CD4-positive, alpha-beta T cell treated with Interferon alpha-2 for 1 hour (primary cell): ENCODE results near the gene LALBA.
"Not testable (repeated sequence)": the region's sequence is repeated elsewhere in the genome, so short reads cannot be mapped to it uniquely, and the experiment has no call there.

Experiments
- DNase-seq, 2 donors: peaks; one replicate each; pipeline ENCODE4 v3.0.0-alpha.2; 2020 to 2022

LALBA gene

DNA sequence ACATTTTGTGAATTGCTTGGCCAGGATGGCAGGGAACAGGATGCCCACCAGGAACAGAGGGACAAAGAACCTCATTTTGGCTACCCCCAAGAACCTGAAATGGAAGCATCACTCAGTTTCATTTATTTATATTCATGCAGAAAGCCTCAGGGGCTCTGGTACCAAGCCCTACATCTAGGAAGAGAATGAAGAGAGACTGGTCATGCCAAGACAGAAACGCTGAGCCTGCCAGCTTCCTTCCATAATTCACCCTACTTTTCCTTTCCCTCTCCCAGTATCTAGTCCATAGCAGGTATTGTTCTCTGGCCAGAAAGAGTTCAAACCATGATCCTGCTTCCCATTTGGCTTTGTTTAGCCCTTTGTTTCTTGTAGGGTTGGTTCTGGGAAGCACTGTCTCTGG, at the start of gene LALBA:
LALBA (minus strand) TSS at position 101 of the 400 bp plus-strand sequence; CDS start at position 75, 26 bp downstream.
- DNase-seq: no peak

- peak; percentile 62 to 78 for DNase-seq
These were observed 48.7 kb upstream of the LALBA start for GRCh38 chr12:48618541-48618940.

DNA sequence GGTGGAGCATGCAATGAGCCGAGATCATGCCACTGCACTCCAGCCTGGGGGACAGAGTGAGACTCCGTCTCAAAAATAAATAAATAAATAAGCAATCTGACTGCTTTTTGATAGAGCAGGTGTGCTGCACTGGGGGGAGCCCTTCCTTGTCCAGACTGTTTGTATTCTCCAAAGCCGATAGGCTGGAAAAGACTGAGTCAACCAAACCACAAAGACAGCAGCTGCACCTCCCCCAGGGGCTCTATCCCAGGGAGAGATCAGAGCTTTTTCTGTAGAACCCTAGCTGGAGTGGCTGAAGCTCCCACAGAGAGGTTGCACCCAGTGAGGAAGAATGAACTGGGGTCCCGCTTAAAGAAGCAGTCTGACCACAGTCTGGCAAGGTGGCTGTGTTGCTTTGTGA, 45.8 kb upstream of the LALBA start:
- no peak for DNase-seq

DNA sequence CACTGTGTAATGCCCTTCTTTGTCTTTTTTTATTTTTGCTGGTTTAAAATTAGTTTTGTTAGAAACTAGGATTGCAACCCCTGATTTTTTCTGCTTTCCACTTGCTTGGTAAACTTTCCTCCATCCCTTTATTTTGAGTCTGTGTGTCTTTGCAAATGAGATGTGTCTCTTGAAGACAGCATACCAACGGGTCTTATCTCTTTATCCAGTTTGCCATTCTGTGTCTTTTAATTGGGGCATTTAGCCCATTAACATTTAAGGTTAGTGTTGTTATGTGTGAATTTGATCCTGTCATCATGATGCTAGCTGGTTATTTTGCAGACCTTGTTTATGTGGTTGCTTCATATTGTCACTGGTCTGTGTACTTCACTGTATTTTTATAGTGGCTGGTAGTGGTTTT, 43.5 kb upstream of the LALBA start:
- no peak for DNase-seq

- DNase-seq: no peak
These were observed 32.5 kb upstream of the LALBA start for GRCh38 chr12:48602192-48602989.

- DNase-seq: no peak
These were observed 31.3 kb upstream of the LALBA start for GRCh38 chr12:48601013-48601756.

- DNase-seq: no peak
These were observed 30.7 kb upstream of the LALBA start for GRCh38 chr12:48600552-48600951.

DNA sequence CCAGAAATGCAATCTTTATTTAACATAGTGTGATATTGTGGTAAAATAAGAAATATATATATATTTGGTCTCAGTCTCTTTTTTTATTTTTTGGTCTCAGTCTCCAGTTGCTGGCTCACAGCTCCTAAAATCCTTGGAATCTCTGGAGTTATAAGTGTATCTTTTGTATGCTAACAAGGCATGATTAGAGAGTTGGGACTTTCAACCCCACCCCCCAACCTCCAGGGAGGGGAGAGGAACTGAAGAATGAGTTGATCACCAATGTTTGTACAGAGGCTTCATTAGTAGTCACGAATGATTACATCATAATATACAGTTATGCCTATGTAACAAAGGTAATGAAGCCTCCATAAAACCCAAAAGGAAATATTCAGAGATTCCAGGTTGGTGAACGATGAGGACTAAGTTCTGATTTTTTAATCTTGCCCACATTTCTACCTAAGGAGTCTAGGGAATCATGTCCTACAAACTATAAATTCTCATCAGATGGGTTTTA, 22.8 kb upstream of the LALBA start:
- DNase-seq: no peak

DNA sequence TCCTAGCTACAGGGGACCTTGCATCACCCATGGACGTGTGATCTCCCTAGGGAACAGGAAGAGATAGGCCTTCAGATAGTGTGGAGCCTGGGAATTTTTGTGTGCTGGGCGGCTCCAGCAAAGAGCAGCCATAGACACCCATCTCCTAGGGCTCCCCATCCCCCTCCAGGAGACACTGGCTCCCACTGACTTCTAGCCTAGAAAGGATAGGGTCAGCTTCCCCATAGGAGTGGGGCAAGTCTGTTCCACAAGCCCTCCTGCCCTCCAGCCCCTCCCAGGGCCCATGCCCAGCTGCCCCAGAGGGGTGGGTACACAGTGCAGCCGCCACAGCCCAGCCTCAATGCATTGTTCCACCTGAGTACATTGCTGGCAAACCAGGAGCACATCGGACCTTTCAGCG, 16.5 kb upstream of the LALBA start:
- no peak for DNase-seq

GRCh38 chr12:48583728-48584127, 13.9 kb upstream of the LALBA start:
- DNase-seq: no peak

DNA sequence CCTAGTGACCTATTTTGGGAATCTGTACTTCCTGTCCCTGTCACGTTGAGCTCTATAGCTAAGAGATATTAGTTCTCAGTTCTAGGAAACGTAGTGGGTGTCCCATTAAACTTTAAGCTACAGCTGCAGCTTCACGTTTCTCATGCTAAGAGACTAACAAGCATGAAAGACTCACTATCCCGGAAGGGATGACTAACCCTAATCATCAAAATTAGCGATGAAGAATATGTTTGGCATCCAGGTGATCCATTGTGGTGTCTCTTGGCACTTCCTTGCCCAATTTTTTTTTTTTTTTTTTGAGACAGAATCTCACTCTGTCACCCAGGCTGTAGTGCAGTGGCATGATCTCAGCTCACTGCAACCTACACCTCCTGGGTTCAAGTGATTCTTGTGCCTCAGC, 11.0 kb upstream of the LALBA start:
- no peak for DNase-seq

- no peak for DNase-seq
These were observed 2.5 kb upstream of the LALBA start for GRCh38 chr12:48572326-48572725.

DNA sequence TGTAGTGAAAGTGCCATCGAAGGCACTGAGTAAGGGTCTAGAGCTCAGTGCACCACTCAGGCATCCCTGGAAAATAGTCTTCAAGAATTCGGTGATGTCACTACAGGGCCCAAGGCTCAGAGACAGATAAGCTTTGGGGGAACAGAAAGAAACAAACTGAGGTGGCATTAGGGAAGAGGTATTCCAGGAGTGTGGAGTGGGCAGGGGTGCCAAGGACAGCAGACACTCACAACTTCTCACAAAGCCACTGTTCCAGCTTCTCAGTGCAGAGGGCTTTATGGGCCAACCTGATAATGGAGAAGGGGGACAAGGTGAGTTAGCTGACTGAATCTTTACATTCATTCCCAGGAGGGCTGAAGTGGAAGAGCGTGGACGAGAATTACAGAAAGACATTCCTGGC, 2.1 kb downstream of the LALBA start:
- DNase-seq: no peak

DNA sequence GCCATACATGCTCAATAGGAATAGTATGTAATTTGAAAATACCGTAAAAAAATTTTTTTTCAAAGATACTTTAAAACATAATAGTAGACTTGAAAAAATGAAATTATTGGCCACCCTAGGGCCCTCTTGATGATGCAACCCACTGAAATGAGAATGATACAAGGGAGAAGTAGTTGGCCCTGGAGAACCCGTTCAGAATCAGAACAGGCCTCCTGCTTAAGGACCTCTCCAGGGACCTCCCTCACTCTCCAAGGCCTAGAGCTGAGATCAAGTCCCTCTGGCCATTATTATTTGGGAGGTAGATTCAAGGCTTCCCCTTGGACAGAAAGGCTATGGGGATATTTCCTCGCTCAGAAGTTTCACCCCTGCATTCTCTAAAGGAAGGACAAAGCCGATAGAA, 11.9 kb downstream of the LALBA start:
- DNase-seq: no peak

DNA sequence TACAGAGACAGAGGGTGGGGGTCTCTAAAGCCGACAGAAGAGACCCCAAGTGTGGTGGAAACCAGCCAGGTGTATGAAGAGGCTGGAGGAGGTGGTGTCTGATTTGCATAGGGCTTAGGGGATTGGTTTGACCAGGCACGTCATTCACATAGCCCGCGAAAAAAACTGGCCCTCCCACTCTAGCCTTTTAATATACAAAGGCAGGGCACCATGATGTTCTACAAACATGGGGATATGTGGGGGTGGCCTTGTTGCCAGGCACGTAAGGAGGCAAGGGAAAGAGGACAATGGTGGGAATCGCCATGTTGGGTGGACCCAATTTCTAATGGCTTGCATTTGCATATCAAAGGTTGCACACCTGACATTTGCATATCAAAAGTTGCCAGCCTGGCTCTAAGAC, 13.2 kb downstream of the LALBA start:
- DNase-seq: no peak

GRCh38 chr12:48553666-48554343, 16.0 kb downstream of the LALBA start:
- peak in 1 of 2 donors; percentile 49 for DNase-seq

GRCh38 chr12:48551636-48552035, 18.2 kb downstream of the LALBA start:
- DNase-seq: not testable (repeated sequence)

DNA sequence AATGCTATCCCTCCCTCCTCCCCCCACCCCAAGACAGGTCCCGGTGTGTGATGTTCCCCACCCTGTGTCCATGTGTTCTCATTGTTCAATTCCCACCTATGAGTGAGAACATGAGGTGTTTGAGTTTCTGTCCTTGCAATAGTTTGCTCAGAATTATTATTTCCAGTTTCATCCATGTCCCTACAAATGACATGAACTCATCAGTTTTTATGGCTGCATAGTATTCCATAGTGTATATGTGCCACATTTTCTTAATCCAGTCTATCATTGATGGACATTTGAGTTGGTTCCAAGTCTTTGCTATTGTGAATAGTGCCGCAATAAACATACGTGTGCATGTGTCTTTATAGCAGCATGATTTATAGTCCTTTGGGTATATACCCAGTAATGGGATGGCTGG, 22.8 kb downstream of the LALBA start:
- DNase-seq: not testable (repeated sequence)

- no peak for DNase-seq
These were observed 23.9 kb downstream of the LALBA start for GRCh38 chr12:48545833-48546469.

GRCh38 chr12:48542300-48542928, 27.4 kb downstream of the LALBA start:
- DNase-seq: peak in 1 of 2 donors; percentile 55

- no peak for DNase-seq
These were observed 33.2 kb downstream of the LALBA start for GRCh38 chr12:48536602-48537001.

- DNase-seq: no peak
These were observed 37.2 kb downstream of the LALBA start for GRCh38 chr12:48532601-48533000.
